ENCODE data around the gene MYO18B.

GRCh38 chr22:25697978-25698377 lies 44.0 kb upstream of the MYO18B start:
- no peak for TF ChIP-seq EZH2 (IDR thresholded peaks at IDR 0.05; ENCODE audit: borderline replicate concordance, low read length)
- TF ChIP-seq, protein P1, sequence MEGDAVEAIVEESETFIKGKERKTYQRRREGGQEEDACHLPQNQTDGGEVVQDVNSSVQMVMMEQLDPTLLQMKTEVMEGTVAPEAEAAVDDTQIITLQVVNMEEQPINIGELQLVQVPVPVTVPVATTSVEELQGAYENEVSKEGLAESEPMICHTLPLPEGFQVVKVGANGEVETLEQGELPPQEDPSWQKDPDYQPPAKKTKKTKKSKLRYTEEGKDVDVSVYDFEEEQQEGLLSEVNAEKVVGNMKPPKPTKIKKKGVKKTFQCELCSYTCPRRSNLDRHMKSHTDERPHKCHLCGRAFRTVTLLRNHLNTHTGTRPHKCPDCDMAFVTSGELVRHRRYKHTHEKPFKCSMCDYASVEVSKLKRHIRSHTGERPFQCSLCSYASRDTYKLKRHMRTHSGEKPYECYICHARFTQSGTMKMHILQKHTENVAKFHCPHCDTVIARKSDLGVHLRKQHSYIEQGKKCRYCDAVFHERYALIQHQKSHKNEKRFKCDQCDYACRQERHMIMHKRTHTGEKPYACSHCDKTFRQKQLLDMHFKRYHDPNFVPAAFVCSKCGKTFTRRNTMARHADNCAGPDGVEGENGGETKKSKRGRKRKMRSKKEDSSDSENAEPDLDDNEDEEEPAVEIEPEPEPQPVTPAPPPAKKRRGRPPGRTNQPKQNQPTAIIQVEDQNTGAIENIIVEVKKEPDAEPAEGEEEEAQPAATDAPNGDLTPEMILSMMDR (conservative IDR thresholded peaks at IDR 0.05 in 1 of 2, IDR thresholded peaks at IDR 0.05 in 1 of 2; ENCODE audit: extremely low read depth in 1 of 2, insufficient read depth in 1 of 2, low read depth in 1 of 2, low read length in 2 of 2) = no peak

Measured in mammary epithelial cell (primary cell).